HFFc6 (cell line): Measurements from ENCODE around the gene NME8. TPM values are rescaled to one million over a fixed set of nuclear protein-coding genes. Genes with fewer than 3 reads are reported as not detected.

Source experiments
- DNase-seq: peaks from one replicate; pipeline ENCODE4 v3.0.0-alpha.2; 2018
- H3K27ac Mint-ChIP-seq: 2 replicates; pipeline ENCODE4 v1.8.0; 2020; ENCODE audit warnings: mild to moderate bottlenecking, mixed read lengths
- H3K27me3 Mint-ChIP-seq: 2 replicates; pipeline ENCODE4 v1.8.0; 2021; ENCODE audit warnings: mild to moderate bottlenecking, moderate library complexity, mixed read lengths; ENCODE audit not compliant: insufficient read depth
- H3K36me3 Mint-ChIP-seq: 2 replicates; pipeline ENCODE4 v1.8.0; 2021; ENCODE audit warnings: low read depth, mixed read lengths
- H3K4me1 Mint-ChIP-seq: 2 replicates; pipeline ENCODE4 v1.8.0; 2020; ENCODE audit warnings: low read depth, mixed read lengths
- H3K4me3 Mint-ChIP-seq: 2 replicates; pipeline ENCODE4 v1.8.0; 2020; ENCODE audit warnings: mild to moderate bottlenecking, moderate library complexity, mixed read lengths
- H3K9me3 Mint-ChIP-seq: 2 replicates; pipeline ENCODE4 v1.8.0; 2020; ENCODE audit warnings: mild to moderate bottlenecking, mixed read lengths
- total RNA-seq, 6 experiments: library from RNA; stranded (reverse); fragmentation: NEBNext Ultra II Directional; extraction: Animal tissue kit (Norgen Biotek cat#: 25700); gene quantifications; 2 replicates in 1 of 6; 3 replicates in 5 of 6; pipeline ENCODE4 v1.2.3, GENCODE V29; 2021
- TF ChIP-seq, protein P1 (sequence below): fragments of 200-600 bp; sonication (generic); IDR thresholded peaks from 2 replicates; pipeline ENCODE4 v1.5.0; 2021; ENCODE audit warnings: antibody characterized with exemption, mild to moderate bottlenecking

Gene NME8
- total RNA-seq, 6 experiments from 2014 or later = not detected

DNA sequence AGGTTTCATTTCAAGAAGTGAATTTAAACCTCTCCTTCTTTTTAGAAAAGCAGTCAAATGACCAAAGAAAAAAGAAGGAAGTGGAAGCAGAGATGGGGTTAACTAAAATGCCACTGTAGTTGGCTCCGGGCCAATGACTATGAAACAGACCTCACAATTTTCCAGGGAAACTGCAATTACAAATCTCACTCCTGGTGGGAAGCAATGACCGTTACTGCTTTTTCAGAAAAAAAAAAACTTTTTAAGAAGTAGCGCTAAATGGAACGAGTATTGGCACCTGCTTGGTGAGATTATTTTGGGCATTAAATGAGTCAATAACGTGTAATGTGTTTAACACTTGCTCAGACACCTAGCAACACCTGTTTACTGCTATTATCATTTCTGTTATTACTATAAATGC lies 67.0 kb downstream of the NME8 start:
- Mint-ChIP-seq H3K4me1 (no peaks in the 10 kb centered on the region), H3K4me3 (no peak overlapping the region), H3K27me3 (peaks cover 5% of the 10 kb centered on the region; the same call in 1 of the 2 replicates), H3K27ac (no peak overlapping the region), H3K36me3 (no peaks in the 10 kb centered on the region), H3K9me3 (peaks cover 28% of the 10 kb centered on the region)
- TF ChIP-seq, protein P1, sequence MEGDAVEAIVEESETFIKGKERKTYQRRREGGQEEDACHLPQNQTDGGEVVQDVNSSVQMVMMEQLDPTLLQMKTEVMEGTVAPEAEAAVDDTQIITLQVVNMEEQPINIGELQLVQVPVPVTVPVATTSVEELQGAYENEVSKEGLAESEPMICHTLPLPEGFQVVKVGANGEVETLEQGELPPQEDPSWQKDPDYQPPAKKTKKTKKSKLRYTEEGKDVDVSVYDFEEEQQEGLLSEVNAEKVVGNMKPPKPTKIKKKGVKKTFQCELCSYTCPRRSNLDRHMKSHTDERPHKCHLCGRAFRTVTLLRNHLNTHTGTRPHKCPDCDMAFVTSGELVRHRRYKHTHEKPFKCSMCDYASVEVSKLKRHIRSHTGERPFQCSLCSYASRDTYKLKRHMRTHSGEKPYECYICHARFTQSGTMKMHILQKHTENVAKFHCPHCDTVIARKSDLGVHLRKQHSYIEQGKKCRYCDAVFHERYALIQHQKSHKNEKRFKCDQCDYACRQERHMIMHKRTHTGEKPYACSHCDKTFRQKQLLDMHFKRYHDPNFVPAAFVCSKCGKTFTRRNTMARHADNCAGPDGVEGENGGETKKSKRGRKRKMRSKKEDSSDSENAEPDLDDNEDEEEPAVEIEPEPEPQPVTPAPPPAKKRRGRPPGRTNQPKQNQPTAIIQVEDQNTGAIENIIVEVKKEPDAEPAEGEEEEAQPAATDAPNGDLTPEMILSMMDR = no peak
- DNase-seq = no peak

DNA sequence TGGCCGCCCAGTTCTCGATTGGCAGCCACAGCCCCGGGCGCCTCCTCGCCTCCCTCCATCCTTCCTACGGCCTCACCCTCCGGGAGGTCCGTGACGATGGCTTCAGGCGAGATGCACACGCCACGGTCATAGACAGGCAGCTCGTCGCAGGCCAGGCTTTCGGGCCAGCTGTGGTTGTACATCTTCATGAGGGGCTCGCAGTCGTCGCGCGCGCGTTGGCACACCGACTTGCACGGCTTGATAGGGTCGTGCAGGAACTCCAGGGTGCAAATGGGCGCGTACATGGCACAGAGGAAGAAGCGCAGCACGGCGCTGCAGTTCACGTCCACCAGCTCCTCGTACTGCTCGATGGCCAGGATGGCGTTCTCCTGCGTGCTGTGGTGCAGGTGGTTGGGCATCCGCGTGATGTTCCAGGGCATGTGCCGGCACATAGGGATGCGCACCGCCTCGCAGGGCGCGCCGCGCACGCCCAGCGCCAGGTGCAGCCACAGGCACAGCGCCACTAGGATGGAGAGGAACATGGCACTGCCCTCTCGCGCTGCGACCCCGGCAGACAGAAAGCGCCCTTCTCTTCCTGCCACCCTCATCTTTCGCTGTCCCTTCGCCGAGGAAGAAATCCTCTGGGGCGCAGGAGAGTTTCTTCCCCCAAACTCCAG lies 67.7 kb downstream of the NME8 start:
- no peaks in the 10 kb centered on the region for H3K36me3 Mint-ChIP-seq
- peaks cover 5% of the 10 kb centered on the region; the same call in 1 of the 2 replicates for H3K27me3 Mint-ChIP-seq
- DNase-seq = no peak
- TF ChIP-seq, protein P1 = no peak
- no peak overlapping the region for H3K27ac Mint-ChIP-seq
- H3K4me3 Mint-ChIP-seq = no peak overlapping the region
- H3K4me1 Mint-ChIP-seq = no peaks in the 10 kb centered on the region
- peaks cover 30% of the 10 kb centered on the region for H3K9me3 Mint-ChIP-seq

DNA sequence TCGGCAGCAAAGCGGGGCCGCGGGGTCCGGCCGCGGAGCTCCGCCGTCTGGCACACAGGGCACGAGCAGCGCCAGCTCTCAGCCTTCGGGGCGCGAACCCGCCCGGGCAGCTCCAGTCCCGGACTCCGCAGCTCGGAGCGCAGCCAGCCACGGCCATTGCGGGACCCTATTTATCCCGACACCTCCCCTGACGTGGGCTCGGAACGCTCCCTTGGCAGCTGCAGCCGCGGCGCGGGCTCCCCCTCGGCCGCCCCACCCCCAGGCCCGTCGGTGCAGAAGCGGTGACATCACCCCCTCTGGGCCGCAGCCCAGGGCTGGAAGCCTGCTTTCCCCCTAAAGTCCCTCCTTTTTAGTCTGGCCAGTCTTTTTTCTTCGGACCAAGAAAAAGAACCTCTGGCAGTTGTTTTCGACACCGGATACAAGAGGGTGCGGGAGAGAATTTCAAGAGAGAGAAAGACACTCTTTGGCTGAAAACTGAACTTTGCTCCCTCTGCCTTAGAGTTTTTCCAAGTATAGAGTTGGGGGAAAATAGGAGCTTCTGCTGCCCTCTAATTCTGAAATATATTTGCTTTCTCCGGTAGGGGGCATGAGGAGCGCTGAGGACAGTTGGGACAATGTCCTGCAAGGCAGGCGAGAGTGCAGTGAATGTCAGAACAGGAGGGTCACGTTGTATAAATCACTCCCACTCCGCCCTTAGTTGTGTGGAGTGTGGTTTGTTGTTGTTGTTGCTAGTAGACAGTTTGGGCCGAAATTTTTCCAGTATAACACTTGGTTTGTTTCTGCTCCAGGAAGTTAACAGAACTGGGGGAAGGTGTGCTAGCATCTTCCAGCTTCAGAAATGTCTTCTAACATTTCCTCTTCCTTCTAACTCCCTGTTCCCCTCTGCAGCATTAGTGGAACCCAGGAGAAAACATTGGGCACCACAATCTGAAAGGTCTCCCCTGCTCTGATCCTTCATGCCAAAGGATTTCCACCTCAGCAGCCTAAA lies 68.6 kb downstream of the NME8 start, which contains the start of gene SFRP4:
TSS of gene SFRP4 (minus strand) at position 145 of the 988 bp plus-strand sequence. CDS start 280 bp downstream, outside the sequence.
- Mint-ChIP-seq H3K9me3 (peaks cover 34% of the 10 kb centered on the region), H3K27me3 (peaks cover 5% of the 10 kb centered on the region; the same call in 1 of the 2 replicates), H3K27ac (no peak within 1 kb of the TSS), H3K36me3 (no peaks in the 10 kb centered on the region), H3K4me1 (no peaks in the 10 kb centered on the region), H3K4me3 (no peak within 1 kb of the TSS)
- TF ChIP-seq, protein P1 = peak; percentile 41; the same call in 1 of the 2 replicates
- DNase-seq = no peak

DNA sequence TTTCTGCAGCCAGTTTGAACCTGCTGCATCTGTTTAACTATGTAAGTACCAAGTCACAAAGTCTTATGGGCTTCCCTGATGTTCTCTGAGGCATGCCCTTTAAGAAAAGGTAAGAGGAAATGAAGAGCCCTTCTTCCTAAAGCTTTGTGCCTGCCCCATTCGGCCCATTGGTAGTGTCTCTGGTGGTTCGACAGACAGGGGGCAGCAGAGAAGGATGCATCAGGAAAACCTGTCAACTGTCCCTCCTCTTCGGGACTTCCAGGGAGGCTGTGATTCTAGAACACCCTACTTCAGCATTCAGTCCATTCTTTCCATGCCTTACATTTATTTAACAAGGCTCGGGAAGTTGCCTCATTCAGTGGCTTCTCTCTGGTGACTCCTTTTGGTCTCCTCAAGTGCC lies 70.1 kb downstream of the NME8 start:
- Mint-ChIP-seq H3K27me3 (peaks cover 5% of the 10 kb centered on the region; the same call in 1 of the 2 replicates), H3K36me3 (no peaks in the 10 kb centered on the region; the same call in 1 of the 2 replicates), H3K27ac (no peak overlapping the region), H3K4me3 (no peak overlapping the region), H3K9me3 (peaks cover 40% of the 10 kb centered on the region), H3K4me1 (no peaks in the 10 kb centered on the region)
- TF ChIP-seq, protein P1 = no peak
- no peak for DNase-seq

DNA sequence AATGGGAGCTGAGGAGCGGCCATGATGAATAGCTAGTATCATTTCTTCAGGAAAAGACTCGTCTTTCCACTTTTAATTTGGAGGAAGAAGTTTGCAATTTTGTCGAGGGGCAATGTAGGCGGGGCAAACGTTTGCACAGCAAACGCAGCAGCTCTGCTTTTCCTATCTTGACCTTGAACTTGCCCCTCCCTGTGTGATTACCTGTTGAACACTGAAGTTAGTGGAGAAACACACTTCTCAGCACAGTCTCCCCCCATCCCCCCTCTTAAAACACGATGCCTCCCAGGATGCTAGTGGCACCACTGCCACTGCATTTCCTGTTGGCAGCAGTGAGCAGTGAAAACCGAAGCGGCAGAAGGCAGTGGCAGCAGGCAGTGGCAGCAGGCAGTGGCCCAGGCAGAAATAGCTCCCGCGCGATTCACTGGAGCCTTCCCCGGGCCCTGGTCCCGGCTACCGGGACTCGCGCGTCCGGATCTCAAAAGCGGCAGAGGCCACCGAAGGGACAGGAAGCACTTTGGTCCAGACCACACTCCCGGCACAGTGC lies 72.0 kb downstream of the NME8 start, which contains the start of gene EPDR1:
TSS of gene EPDR1 (plus strand) at position 336 of the 544 bp plus-strand sequence. CDS start 300 bp downstream, outside the sequence.
- Mint-ChIP-seq H3K4me1 (no peaks in the 10 kb centered on the region), H3K27me3 (peaks cover 5% of the 10 kb centered on the region; the same call in 1 of the 2 replicates), H3K27ac (no peak within 1 kb of the TSS), H3K36me3 (no peaks in the 10 kb centered on the region; the same call in 1 of the 2 replicates), H3K4me3 (no peak within 1 kb of the TSS), H3K9me3 (peaks cover 43% of the 10 kb centered on the region)
- no peak for DNase-seq
- TF ChIP-seq, protein P1 = no peak
